Neural cell (in vitro differentiated cells): ENCODE measurements around the gene NUP50. TPM values are rescaled to one million over a fixed set of nuclear protein-coding genes. Genes with fewer than 3 reads are reported as not detected.

Experiments
- H2AFZ ChIP-seq: fragments of 200-600, 300-800 bp; sonication (generic), shearing (Covaris generic); 2 replicates; pipeline ENCODE4 v1.6.0; 2014; ENCODE audit warnings: low read depth, mild to moderate bottlenecking, antibody characterized with exemption, low read length, moderate library complexity
- H3F3A ChIP-seq: fragments of 200-600 bp; shearing (Covaris generic); 2 replicates; pipeline ENCODE4 v1.6.1; 2016; ENCODE audit warnings: mild to moderate bottlenecking, moderate library complexity, mixed read lengths, antibody characterized with exemption, low read length; ENCODE audit not compliant: insufficient read depth, poor library complexity, severe bottlenecking
- H3K27ac ChIP-seq: fragments of 200-600, 300-800 bp; sonication (generic), shearing (Covaris generic); 2 replicates; pipeline ENCODE4 v1.5.1; 2014; ENCODE audit warnings: mild to moderate bottlenecking, low read length, moderate library complexity
- H3K27me3 ChIP-seq: fragments of 300-800, 200-600 bp; sonication (generic), shearing (Covaris generic); 2 replicates; pipeline ENCODE4 v1.6.0; 2014; ENCODE audit warnings: mild to moderate bottlenecking, low read depth, low read length, moderate library complexity; ENCODE audit not compliant: insufficient read depth
- H3K36me3 ChIP-seq: fragments of 300-800, 200-600 bp; sonication (generic), shearing (Covaris generic); 2 replicates; pipeline ENCODE4 v1.5.1; 2014; ENCODE audit warnings: mild to moderate bottlenecking, antibody characterized with exemption, low read length, moderate library complexity; ENCODE audit not compliant: insufficient read depth
- H3K4me2 ChIP-seq: fragments of 300-800, 200-600 bp; sonication (generic), shearing (Covaris generic); 2 replicates; pipeline ENCODE4 v1.6.0; 2014; ENCODE audit warnings: mild to moderate bottlenecking, low read length
- H3K4me3 ChIP-seq: fragments of 300-800, 200-600 bp; sonication (generic), shearing (Covaris generic); 2 replicates; pipeline ENCODE4 v1.5.1; 2014; ENCODE audit warnings: mild to moderate bottlenecking, low read length, moderate library complexity
- H3K79me2 ChIP-seq: fragments of 200-600 bp; shearing (Covaris generic); replicated peaks from 2 replicates; pipeline ENCODE4 v1.6.0; 2014; ENCODE audit warnings: mild to moderate bottlenecking, low read length, moderate library complexity; ENCODE audit not compliant: insufficient read depth
- H3K9ac ChIP-seq: fragments of 300-800, 200-600 bp; sonication (generic), shearing (Covaris generic); 2 replicates; pipeline ENCODE4 v1.6.1; 2016; ENCODE audit warnings: mild to moderate bottlenecking, low read length, mixed read lengths
- H3K9me2 ChIP-seq: fragments of 200-600 bp; shearing (Covaris generic); 2 replicates; pipeline ENCODE4 v1.6.1; 2016; ENCODE audit warnings: mild to moderate bottlenecking, low read length, mixed read lengths; ENCODE audit not compliant: insufficient read depth
- H3K9me3 ChIP-seq: fragments of 200-600, 300-800 bp; sonication (generic), shearing (Covaris generic); 2 replicates; pipeline ENCODE4 v1.6.1; 2016; ENCODE audit warnings: mild to moderate bottlenecking, mixed run types, low read length, moderate library complexity, mixed read lengths
- H4K20me1 ChIP-seq: fragments of 200-600 bp; shearing (Covaris generic); 2 replicates; pipeline ENCODE4 v1.6.1; 2016; ENCODE audit warnings: mild to moderate bottlenecking, mixed run types; ENCODE audit not compliant: insufficient read depth
- EP300 ChIP-seq: fragments of 450-650 bp; conservative IDR thresholded peaks from 2 replicates; pipeline ENCODE4 v1.6.1; 2014; ENCODE audit warnings: antibody characterized with exemption, mild to moderate bottlenecking, moderate library complexity; ENCODE audit not compliant: poor library complexity, severe bottlenecking
- EZH2 ChIP-seq: fragments of 200-600, 300-800 bp; shearing (Covaris generic), sonication (generic); IDR thresholded peaks from 2 replicates; pipeline ENCODE4 v1.6.1; 2014; ENCODE audit warnings: antibody characterized with exemption, low read length, borderline replicate concordance, mild to moderate bottlenecking; ENCODE audit not compliant: insufficient read depth, poor library complexity, severe bottlenecking
- MXI1 ChIP-seq: fragments of 450-650 bp; conservative IDR thresholded peaks from 2 replicates; pipeline ENCODE4 v1.6.1; 2014; ENCODE audit warnings: antibody characterized with exemption, mild to moderate bottlenecking; ENCODE audit not compliant: poor library complexity, severe bottlenecking
- POLR2AphosphoS5 ChIP-seq: IDR thresholded peaks from 2 replicates; pipeline ENCODE4 v1.6.1; 2012
- RAD21 ChIP-seq: fragments of 450-650 bp; conservative IDR thresholded peaks from 2 replicates; pipeline ENCODE4 v1.6.1; 2014; ENCODE audit warnings: antibody characterized with exemption, mild to moderate bottlenecking, moderate library complexity
- SMC3 ChIP-seq: fragments of 450-650 bp; conservative IDR thresholded peaks from 2 replicates; pipeline ENCODE4 v1.6.1; 2014; ENCODE audit warnings: antibody characterized with exemption, mild to moderate bottlenecking, moderate library complexity; ENCODE audit not compliant: poor library complexity
- TAF1 ChIP-seq: IDR thresholded peaks from 2 replicates; pipeline ENCODE4 v1.6.1; 2012; ENCODE audit warnings: low read depth
- polyA plus RNA-seq: library from polyadenylated mRNA; depleted of rRNA; stranded (reverse); fragments of >200 nt; gene quantifications from 2 replicates; pipeline ENCODE4 v1.2.3, GENCODE V29; 2014
- TF ChIP-seq, protein P1 (sequence below): IDR thresholded peaks from 2 replicates; pipeline ENCODE4 v1.6.1; 2012; ENCODE audit warnings: borderline replicate concordance
- TF ChIP-seq, protein P2 (sequence below): fragments of 450-650 bp; IDR thresholded peaks from 2 replicates; pipeline ENCODE4 v1.5.1; 2014; ENCODE audit warnings: antibody characterized with exemption, mild to moderate bottlenecking, moderate library complexity; ENCODE audit not compliant: poor library complexity, severe bottlenecking

Gene NUP50
- polyA plus RNA-seq, 1 donor from 2014 or later, result 38.7 TPM

GRCh38 chr22:45171830-45172229 is 8.1 kb downstream of the NUP50 start:
- Histone ChIP-seq H3F3A (no peaks in the 10 kb centered on the region), H3K27ac (no peak overlapping the region), H3K4me2 (no peak overlapping the region), H3K79me2 (peaks cover 9% of the 10 kb centered on the region), H3K27me3 (no peaks in the 10 kb centered on the region), H3K36me3 (peaks cover 5% of the 10 kb centered on the region), H3K9ac (no peak overlapping the region), H3K4me3 (no peak overlapping the region), H4K20me1 (no peaks in the 10 kb centered on the region), H2AFZ (no peak overlapping the region), H3K9me3 (no peaks in the 10 kb centered on the region), H3K9me2 (no peaks in the 10 kb centered on the region)
- no peak for TF ChIP-seq MXI1
- TF ChIP-seq RAD21, result no peak
- no peak for TF ChIP-seq TAF1
- no peak for TF ChIP-seq EP300
- no peak for TF ChIP-seq SMC3
- TF ChIP-seq, protein P1, sequence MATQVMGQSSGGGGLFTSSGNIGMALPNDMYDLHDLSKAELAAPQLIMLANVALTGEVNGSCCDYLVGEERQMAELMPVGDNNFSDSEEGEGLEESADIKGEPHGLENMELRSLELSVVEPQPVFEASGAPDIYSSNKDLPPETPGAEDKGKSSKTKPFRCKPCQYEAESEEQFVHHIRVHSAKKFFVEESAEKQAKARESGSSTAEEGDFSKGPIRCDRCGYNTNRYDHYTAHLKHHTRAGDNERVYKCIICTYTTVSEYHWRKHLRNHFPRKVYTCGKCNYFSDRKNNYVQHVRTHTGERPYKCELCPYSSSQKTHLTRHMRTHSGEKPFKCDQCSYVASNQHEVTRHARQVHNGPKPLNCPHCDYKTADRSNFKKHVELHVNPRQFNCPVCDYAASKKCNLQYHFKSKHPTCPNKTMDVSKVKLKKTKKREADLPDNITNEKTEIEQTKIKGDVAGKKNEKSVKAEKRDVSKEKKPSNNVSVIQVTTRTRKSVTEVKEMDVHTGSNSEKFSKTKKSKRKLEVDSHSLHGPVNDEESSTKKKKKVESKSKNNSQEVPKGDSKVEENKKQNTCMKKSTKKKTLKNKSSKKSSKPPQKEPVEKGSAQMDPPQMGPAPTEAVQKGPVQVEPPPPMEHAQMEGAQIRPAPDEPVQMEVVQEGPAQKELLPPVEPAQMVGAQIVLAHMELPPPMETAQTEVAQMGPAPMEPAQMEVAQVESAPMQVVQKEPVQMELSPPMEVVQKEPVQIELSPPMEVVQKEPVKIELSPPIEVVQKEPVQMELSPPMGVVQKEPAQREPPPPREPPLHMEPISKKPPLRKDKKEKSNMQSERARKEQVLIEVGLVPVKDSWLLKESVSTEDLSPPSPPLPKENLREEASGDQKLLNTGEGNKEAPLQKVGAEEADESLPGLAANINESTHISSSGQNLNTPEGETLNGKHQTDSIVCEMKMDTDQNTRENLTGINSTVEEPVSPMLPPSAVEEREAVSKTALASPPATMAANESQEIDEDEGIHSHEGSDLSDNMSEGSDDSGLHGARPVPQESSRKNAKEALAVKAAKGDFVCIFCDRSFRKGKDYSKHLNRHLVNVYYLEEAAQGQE, result no peak
- no peak for TF ChIP-seq EZH2
- TF ChIP-seq, protein P2, sequence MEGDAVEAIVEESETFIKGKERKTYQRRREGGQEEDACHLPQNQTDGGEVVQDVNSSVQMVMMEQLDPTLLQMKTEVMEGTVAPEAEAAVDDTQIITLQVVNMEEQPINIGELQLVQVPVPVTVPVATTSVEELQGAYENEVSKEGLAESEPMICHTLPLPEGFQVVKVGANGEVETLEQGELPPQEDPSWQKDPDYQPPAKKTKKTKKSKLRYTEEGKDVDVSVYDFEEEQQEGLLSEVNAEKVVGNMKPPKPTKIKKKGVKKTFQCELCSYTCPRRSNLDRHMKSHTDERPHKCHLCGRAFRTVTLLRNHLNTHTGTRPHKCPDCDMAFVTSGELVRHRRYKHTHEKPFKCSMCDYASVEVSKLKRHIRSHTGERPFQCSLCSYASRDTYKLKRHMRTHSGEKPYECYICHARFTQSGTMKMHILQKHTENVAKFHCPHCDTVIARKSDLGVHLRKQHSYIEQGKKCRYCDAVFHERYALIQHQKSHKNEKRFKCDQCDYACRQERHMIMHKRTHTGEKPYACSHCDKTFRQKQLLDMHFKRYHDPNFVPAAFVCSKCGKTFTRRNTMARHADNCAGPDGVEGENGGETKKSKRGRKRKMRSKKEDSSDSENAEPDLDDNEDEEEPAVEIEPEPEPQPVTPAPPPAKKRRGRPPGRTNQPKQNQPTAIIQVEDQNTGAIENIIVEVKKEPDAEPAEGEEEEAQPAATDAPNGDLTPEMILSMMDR, result no peak
- TF ChIP-seq POLR2AphosphoS5, result no peak

GRCh38 chr22:45172881-45173585 is 9.3 kb downstream of the NUP50 start:
- H2AFZ ChIP-seq, result no peak overlapping the region
- H3K4me3 ChIP-seq, result no peak overlapping the region
- H3F3A ChIP-seq, result no peaks in the 10 kb centered on the region
- TF ChIP-seq MXI1 (no peak), POLR2AphosphoS5 (no peak), TAF1 (no peak), RAD21 (no peak), EP300 (no peak), SMC3 (no peak), EZH2 (no peak)
- TF ChIP-seq, protein P1, result no peak
- TF ChIP-seq, protein P2, result no peak
- H3K9me2 ChIP-seq, result no peaks in the 10 kb centered on the region
- H3K27me3 ChIP-seq, result no peaks in the 10 kb centered on the region
- H3K4me2 ChIP-seq, result no peak overlapping the region
- H3K9ac ChIP-seq, result no peak overlapping the region
- no peak overlapping the region for H3K27ac ChIP-seq
- no peaks in the 10 kb centered on the region for H4K20me1 ChIP-seq
- no peaks in the 10 kb centered on the region for H3K9me3 ChIP-seq
- peaks cover 3% of the 10 kb centered on the region for H3K79me2 ChIP-seq
- H3K36me3 ChIP-seq, result peaks cover 5% of the 10 kb centered on the region
